ENCODE results near the gene PPM1B.
"Not testable (repeated sequence)": the region's sequence is repeated elsewhere in the genome, so short reads cannot be mapped to it uniquely, and the experiment has no call there.

GRCh38 chr2:44207648-44208047 lies 39.0 kb downstream of the PPM1B start:
- not testable (repeated sequence) for TF ChIP-seq CTCF (conservative IDR thresholded peaks at IDR 0.05 in 1 of 2, IDR thresholded peaks at IDR 0.05 in 1 of 2; ENCODE audit: low read depth in 1 of 2, low read length in 2 of 2); EZH2 (IDR thresholded peaks at IDR 0.05; ENCODE audit: low read length, missing control alignments)

Data from fibroblast of lung (primary cell).